HG03378 (cell line): ENCODE measurements around the gene CACTIN.
"Not testable (repeated sequence)": the region's sequence is repeated elsewhere in the genome, so short reads cannot be mapped to it uniquely, and the experiment has no call there.

Experiments used
- ATAC-seq: cut with Tn5 transposase; IDR thresholded peaks from one replicate; pipeline ENCODE4 v1.9.1; 2021; ENCODE audit warnings: mild to moderate bottlenecking, moderate library complexity; ENCODE audit not compliant: unreplicated experiment

Gene CACTIN

GRCh38 chr19:3648037-3648905 lies 21.7 kb upstream of the CACTIN start:
- ATAC-seq, result no peak

- ATAC-seq, result not testable (repeated sequence)
Measured at GRCh38 chr19:3647102-3647501, 20.5 kb upstream of the CACTIN start.

- no peak for ATAC-seq
Measured at GRCh38 chr19:3646336-3647092, 19.9 kb upstream of the CACTIN start.

- no peak for ATAC-seq
Measured at GRCh38 chr19:3645726-3646125, 19.1 kb upstream of the CACTIN start.

- ATAC-seq, result no peak
Measured at GRCh38 chr19:3645067-3645396, 18.4 kb upstream of the CACTIN start.

- ATAC-seq, result no peak
Measured at GRCh38 chr19:3644351-3645066, 17.9 kb upstream of the CACTIN start.

GRCh38 chr19:3643674-3644313 lies 17.2 kb upstream of the CACTIN start:
- no peak for ATAC-seq

- no peak for ATAC-seq
Measured at GRCh38 chr19:3642987-3643673, 16.5 kb upstream of the CACTIN start.

- no peak for ATAC-seq
Measured at GRCh38 chr19:3642296-3642695, 15.7 kb upstream of the CACTIN start.

- no peak for ATAC-seq
Measured at GRCh38 chr19:3641515-3642269, 15.1 kb upstream of the CACTIN start.

GRCh38 chr19:3639479-3639878 lies 12.9 kb upstream of the CACTIN start:
- ATAC-seq, result no peak

- no peak for ATAC-seq
Measured at GRCh38 chr19:3638208-3639193, 11.9 kb upstream of the CACTIN start.

GRCh38 chr19:3637621-3638020 lies 11.0 kb upstream of the CACTIN start:
- ATAC-seq, result no peak

GRCh38 chr19:3636962-3637361 lies 10.4 kb upstream of the CACTIN start:
- no peak for ATAC-seq

- ATAC-seq, result no peak
Measured at GRCh38 chr19:3636506-3636905, 9.9 kb upstream of the CACTIN start.

- ATAC-seq, result no peak
Measured at GRCh38 chr19:3634496-3635045, 8.0 kb upstream of the CACTIN start.

GRCh38 chr19:3633559-3633988 lies 7.0 kb upstream of the CACTIN start:
- ATAC-seq, result no peak
